ENCODE results near the gene SLC52A1.

The SLC52A1 gene

GRCh38 chr17:5002121-5002788 lies 33.0 kb downstream of the SLC52A1 start:
- no peak overlapping the region for H3K4me3 ChIP-seq (ENCODE audit: low read length)
- H3K4me1 ChIP-seq (ENCODE audit: control insufficient read depth, insufficient read depth, low read length) = peaks cover 20% of the 10 kb centered on the region
- H3K9ac ChIP-seq (ENCODE audit: low read depth, low read length) = no peak overlapping the region
- H3K4me2 ChIP-seq (ENCODE audit: low read length) = no peak overlapping the region
- peaks cover 55% of the 10 kb centered on the region for H3K36me3 ChIP-seq (ENCODE audit: insufficient read depth, low read length)
- no peaks in the 10 kb centered on the region for H3K27me3 ChIP-seq (ENCODE audit: control insufficient read depth, insufficient read depth, low read length)
- H3K9me3 ChIP-seq (replicated peaks; ENCODE audit: low read length) = no peaks in the 10 kb centered on the region

DNA sequence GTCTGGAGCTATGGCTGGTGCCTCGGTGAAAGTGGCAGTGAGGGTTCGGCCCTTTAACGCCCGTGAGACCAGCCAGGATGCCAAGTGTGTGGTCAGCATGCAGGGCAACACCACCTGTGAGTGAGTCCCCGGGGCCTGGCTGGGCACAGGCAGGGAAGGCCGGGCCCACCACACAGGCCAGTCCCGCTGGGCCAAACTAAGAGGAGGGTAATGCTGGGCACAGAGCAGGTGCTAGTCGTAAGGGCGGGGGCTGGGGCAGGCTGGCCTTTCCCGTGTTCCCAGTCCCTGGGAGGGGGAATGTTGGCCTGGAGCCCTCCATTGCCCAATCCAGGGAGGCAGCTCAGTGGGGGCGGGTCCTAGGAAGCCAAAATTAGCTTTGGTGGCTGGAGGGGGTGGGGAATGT lies 35.0 kb downstream of the SLC52A1 start:
- peaks cover 43% of the 10 kb centered on the region for H3K36me3 ChIP-seq (ENCODE audit: insufficient read depth, low read length)
- H3K27me3 ChIP-seq (ENCODE audit: control insufficient read depth, insufficient read depth, low read length) = no peaks in the 10 kb centered on the region
- peak overlapping the region; percentile 88 for H3K4me3 ChIP-seq (ENCODE audit: low read length)
- no peaks in the 10 kb centered on the region for H3K9me3 ChIP-seq (replicated peaks; ENCODE audit: low read length)
- H3K9ac ChIP-seq (ENCODE audit: low read depth, low read length) = peak overlapping the region; percentile 91
- H3K4me1 ChIP-seq (ENCODE audit: control insufficient read depth, insufficient read depth, low read length) = peaks cover 26% of the 10 kb centered on the region
- peak overlapping the region; percentile 96 for H3K4me2 ChIP-seq (ENCODE audit: low read length)

GRCh38 chr17:4999430-5000093 lies 35.7 kb downstream of the SLC52A1 start:
- H3K9ac ChIP-seq (ENCODE audit: low read depth, low read length) = peak overlapping the region; percentile 91
- peaks cover 26% of the 10 kb centered on the region for H3K4me1 ChIP-seq (ENCODE audit: control insufficient read depth, insufficient read depth, low read length)
- H3K9me3 ChIP-seq (replicated peaks; ENCODE audit: low read length) = no peaks in the 10 kb centered on the region
- H3K4me3 ChIP-seq (ENCODE audit: low read length) = peak overlapping the region; percentile 88
- peak overlapping the region; percentile 96 for H3K4me2 ChIP-seq (ENCODE audit: low read length)
- no peaks in the 10 kb centered on the region for H3K27me3 ChIP-seq (ENCODE audit: control insufficient read depth, insufficient read depth, low read length)
- H3K36me3 ChIP-seq (ENCODE audit: insufficient read depth, low read length) = peaks cover 37% of the 10 kb centered on the region

GRCh38 chr17:4998732-4999429 lies 36.3 kb downstream of the SLC52A1 start:
- no peaks in the 10 kb centered on the region for H3K27me3 ChIP-seq (ENCODE audit: control insufficient read depth, insufficient read depth, low read length)
- H3K4me3 ChIP-seq (ENCODE audit: low read length) = peak overlapping the region; percentile 88
- peak overlapping the region; percentile 96 for H3K4me2 ChIP-seq (ENCODE audit: low read length)
- H3K9me3 ChIP-seq (replicated peaks; ENCODE audit: low read length) = no peaks in the 10 kb centered on the region
- peak overlapping the region; percentile 91 for H3K9ac ChIP-seq (ENCODE audit: low read depth, low read length)
- peaks cover 30% of the 10 kb centered on the region for H3K36me3 ChIP-seq (ENCODE audit: insufficient read depth, low read length)
- H3K4me1 ChIP-seq (ENCODE audit: control insufficient read depth, insufficient read depth, low read length) = peaks cover 26% of the 10 kb centered on the region

GRCh38 chr17:4998027-4998731 lies 37.0 kb downstream of the SLC52A1 start:
- H3K4me1 ChIP-seq (ENCODE audit: control insufficient read depth, insufficient read depth, low read length) = peaks cover 26% of the 10 kb centered on the region
- no peaks in the 10 kb centered on the region for H3K9me3 ChIP-seq (replicated peaks; ENCODE audit: low read length)
- H3K4me2 ChIP-seq (ENCODE audit: low read length) = peak overlapping the region; percentile 96
- H3K9ac ChIP-seq (ENCODE audit: low read depth, low read length) = peak overlapping the region; percentile 91
- H3K27me3 ChIP-seq (ENCODE audit: control insufficient read depth, insufficient read depth, low read length) = no peaks in the 10 kb centered on the region
- H3K36me3 ChIP-seq (ENCODE audit: insufficient read depth, low read length) = peaks cover 23% of the 10 kb centered on the region
- H3K4me3 ChIP-seq (ENCODE audit: low read length) = peak overlapping the region; percentile 88

GRCh38 chr17:4997302-4998026 lies 37.8 kb downstream of the SLC52A1 start, which contains the start of the genes INCA1 and KIF1C:
Gene INCA1, minus strand, starts transcription at chr17:4997522. Its CDS starts 3,085 bp downstream, at chr17:4994437.
Gene KIF1C, plus strand, starts transcription at chr17:4997950. Its CDS starts 2,297 bp downstream, at chr17:5000247.
- Histone ChIP-seq H3K4me3 (ENCODE audit: low read length) (peak within 1 kb of the TSS; percentile 88), H3K4me1 (ENCODE audit: control insufficient read depth, insufficient read depth, low read length) (peaks cover 26% of the 10 kb centered on the region), H3K27me3 (ENCODE audit: control insufficient read depth, insufficient read depth, low read length) (no peaks in the 10 kb centered on the region), H3K4me2 (ENCODE audit: low read length) (peak within 1 kb of the TSS; percentile 100), H3K9me3 (replicated peaks; ENCODE audit: low read length) (no peaks in the 10 kb centered on the region), H3K9ac (ENCODE audit: low read depth, low read length) (peak within 1 kb of the TSS; percentile 91), H3K36me3 (ENCODE audit: insufficient read depth, low read length) (peaks cover 20% of the 10 kb centered on the region)

DNA sequence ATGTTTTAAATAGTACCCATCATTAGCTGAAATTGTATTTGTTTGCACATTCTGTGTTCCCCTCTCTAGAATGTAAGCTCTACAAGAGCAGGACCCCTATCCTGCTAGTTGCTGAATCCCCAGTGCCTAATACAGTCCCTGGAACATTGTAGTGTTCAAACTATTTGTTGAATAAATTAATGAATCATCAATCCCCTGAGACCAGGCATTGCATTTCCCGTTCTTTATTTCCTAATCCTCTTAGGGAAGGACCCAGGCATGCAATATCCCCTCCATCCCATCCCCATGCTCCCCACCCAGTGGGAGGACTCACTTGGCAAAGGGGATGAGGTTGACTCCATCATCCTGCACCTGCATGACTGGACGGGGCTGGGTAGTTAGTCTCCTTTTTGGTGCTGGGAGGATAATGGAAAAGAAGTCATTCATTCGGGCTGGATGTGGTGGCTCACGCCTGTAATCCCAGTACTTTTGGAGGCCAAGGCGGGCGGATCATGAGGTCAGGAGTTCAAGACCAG lies 41.1 kb downstream of the SLC52A1 start:
- Histone ChIP-seq H3K9ac (ENCODE audit: low read depth, low read length) (no peak overlapping the region), H3K36me3 (ENCODE audit: insufficient read depth, low read length) (no peaks in the 10 kb centered on the region), H3K4me1 (ENCODE audit: control insufficient read depth, insufficient read depth, low read length) (peaks cover 11% of the 10 kb centered on the region), H3K4me3 (ENCODE audit: low read length) (no peak overlapping the region), H3K4me2 (ENCODE audit: low read length) (no peak overlapping the region), H3K27me3 (ENCODE audit: control insufficient read depth, insufficient read depth, low read length) (no peaks in the 10 kb centered on the region), H3K9me3 (replicated peaks; ENCODE audit: low read length) (no peaks in the 10 kb centered on the region)

DNA sequence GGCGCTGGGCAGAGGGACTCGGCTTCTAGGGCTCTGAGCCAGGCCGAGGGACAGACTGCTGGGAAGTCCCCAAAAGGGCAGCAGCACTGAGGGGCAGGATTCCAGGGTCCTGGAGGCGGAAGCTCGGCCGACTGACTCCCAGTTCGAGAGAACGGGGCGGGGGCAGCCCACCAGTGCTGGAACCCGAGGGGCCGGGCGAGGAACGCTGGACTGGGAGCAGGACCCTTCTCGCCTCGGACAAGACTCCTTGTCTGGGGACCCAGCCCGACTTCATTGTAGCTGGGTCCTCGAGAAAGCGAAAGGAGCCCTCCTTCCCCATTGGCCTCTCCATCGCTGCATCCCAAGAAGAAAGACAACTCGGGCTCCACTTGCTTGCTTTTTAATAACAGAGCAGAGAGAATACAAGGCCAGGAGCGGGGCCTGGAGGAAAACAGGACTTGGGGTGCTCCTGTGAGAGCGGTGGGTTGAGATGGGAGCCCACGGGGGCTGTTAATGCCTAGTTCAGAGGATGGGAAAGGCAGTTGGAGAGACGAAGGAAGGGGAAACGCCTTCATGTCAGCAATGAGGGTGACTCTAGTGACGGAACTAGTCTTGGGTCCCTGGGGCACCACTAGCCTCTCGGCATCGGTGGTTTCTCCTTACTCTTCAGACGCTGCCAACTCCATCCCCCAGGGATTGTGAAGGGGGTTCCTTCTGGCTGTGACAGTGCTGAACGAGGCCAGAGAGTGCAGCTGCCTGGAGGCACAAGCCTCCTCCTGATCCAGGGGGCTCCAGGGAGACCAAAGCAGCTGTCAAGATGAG lies 47.3 kb downstream of the SLC52A1 start:
- H3K9ac ChIP-seq (ENCODE audit: low read depth, low read length) = peak overlapping the region; percentile 86
- no peaks in the 10 kb centered on the region for H3K27me3 ChIP-seq (ENCODE audit: control insufficient read depth, insufficient read depth, low read length)
- H3K9me3 ChIP-seq (replicated peaks; ENCODE audit: low read length) = no peaks in the 10 kb centered on the region
- H3K4me2 ChIP-seq (ENCODE audit: low read length) = peak overlapping the region; percentile 91
- H3K4me3 ChIP-seq (ENCODE audit: low read length) = peak overlapping the region; percentile 99
- H3K4me1 ChIP-seq (ENCODE audit: control insufficient read depth, insufficient read depth, low read length) = peaks cover 25% of the 10 kb centered on the region
- H3K36me3 ChIP-seq (ENCODE audit: insufficient read depth, low read length) = peaks cover under 1% of the 10 kb centered on the region

GRCh38 chr17:4986951-4987766 lies 48.1 kb downstream of the SLC52A1 start, which contains the start of gene CAMTA2:
Gene CAMTA2, minus strand, starts transcription at chr17:4987675. Its CDS starts 1,453 bp downstream, at chr17:4986222.
- Histone ChIP-seq H3K4me1 (ENCODE audit: control insufficient read depth, insufficient read depth, low read length) (peaks cover 33% of the 10 kb centered on the region), H3K9ac (ENCODE audit: low read depth, low read length) (peak within 1 kb of the TSS; percentile 86), H3K36me3 (ENCODE audit: insufficient read depth, low read length) (peaks cover 8% of the 10 kb centered on the region), H3K9me3 (replicated peaks; ENCODE audit: low read length) (no peaks in the 10 kb centered on the region), H3K4me3 (ENCODE audit: low read length) (peak within 1 kb of the TSS; percentile 99), H3K4me2 (ENCODE audit: low read length) (peak within 1 kb of the TSS; percentile 91), H3K27me3 (ENCODE audit: control insufficient read depth, insufficient read depth, low read length) (no peaks in the 10 kb centered on the region)
